GM12891 (cell line): Measurements from ENCODE around the gene PPP6R3.

Experiments used
- DNase-seq: peaks from one replicate; pipeline ENCODE4 v3.0.0; 2011; ENCODE audit warnings: low spot score; ENCODE audit not compliant: insufficient read length
- FAIRE-seq: peaks from 2 replicates; lab custom pipeline; 2011; peaks lifted over from hg19 to GRCh38; lab: Jason Lieb, UNC
- PAX5 ChIP-seq: IDR thresholded peaks from 2 replicates; pipeline ENCODE4 v1.6.1; 2011; ENCODE audit warnings: low read length, moderate library complexity, mild to moderate bottlenecking; ENCODE audit not compliant: insufficient read depth, severe bottlenecking
- POLR2A ChIP-seq: IDR thresholded peaks from 2 replicates; pipeline ENCODE4 v1.6.1; 2011; ENCODE audit warnings: low read depth, low read length, control low read depth
- POLR2AphosphoS5 ChIP-seq: IDR thresholded peaks from 2 replicates; pipeline ENCODE4 v1.6.1; 2011; ENCODE audit warnings: low read depth, low read length, control low read depth
- POU2F2 ChIP-seq: IDR thresholded peaks from 2 replicates; pipeline ENCODE4 v1.6.1; 2011; ENCODE audit warnings: low read depth, mild to moderate bottlenecking, control low read depth, low read length, moderate library complexity
- SPI1 ChIP-seq: IDR thresholded peaks from 2 replicates; pipeline ENCODE4 v1.6.1; 2011; ENCODE audit warnings: low read depth, low read length, control low read depth
- TAF1 ChIP-seq: IDR thresholded peaks from 2 replicates; pipeline ENCODE4 v1.6.1; 2011; ENCODE audit warnings: low read depth, low read length, control low read depth

Gene PPP6R3

DNA sequence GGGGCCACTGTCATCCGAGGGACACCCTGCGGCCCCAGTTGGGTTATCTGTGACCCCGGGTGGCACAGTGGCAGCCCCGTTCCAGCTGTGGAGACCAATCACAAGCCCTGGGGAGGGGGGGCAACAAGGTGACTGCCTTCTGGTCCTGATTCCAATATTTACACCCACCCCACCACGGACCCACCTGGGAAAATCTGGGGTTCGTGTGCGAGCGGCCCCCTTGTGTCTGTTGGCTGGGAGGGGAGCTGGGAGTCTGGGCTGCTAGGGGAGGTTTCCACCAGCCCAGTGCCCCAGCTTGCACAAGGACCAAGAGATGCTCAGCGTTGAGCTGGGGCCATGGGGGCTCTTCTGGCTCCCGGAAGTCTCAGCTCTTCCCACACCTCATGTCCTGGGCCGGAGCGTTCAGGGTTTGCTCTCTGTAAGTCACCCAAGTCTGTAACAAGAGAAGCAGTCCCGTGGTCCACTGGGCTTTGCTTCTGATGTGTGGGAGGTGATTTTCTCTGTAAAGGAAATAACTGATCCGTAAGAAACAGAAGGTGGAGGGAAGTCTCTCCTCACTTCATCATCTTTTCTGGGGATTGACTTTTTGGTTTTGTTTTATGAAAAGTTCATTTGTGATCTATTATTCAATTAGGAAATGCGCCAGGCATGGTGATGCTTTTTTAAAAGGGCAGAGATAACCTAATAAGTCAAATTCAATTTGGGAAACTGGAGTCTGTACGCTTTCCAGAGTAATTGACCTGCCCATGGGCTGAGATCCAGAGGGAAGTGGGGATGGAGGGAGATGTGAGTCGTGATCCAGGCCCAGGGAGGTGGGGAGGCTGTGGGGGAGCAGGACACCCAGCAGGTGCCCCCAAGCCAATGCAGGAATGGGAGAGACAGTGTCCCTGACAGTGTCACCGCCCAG is 201.4 kb downstream of the PPP6R3 start:
- TF ChIP-seq SPI1 (no peak), POU2F2 (no peak), TAF1 (no peak), POLR2A (no peak), POLR2AphosphoS5 (no peak), PAX5 (no peak)
- DNase-seq, result no peak
- no peak for FAIRE-seq

DNA sequence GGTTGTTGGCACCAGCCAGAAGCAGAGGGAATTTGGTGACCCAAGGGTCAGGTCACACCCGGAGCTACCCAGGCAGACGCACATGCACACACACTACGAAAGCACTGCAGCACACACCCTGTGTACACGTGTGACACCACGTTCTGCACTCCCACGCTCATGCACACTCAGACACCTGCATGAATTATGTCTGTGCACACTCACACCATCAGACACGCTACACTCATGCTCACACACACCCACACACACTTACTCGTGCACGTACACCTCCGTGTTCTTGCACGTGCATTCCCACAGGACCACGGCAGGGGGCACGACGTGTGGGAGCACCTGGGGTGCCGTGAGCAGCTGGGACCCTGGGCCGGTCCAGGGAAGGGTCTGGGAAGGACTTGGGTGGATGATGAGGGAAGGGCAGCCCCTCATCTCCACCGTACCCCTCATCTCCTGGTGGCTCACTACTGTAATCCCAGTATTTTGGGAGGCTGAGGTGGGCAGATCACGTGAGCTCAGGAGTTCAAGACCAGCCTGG is 203.0 kb downstream of the PPP6R3 start:
- DNase-seq, result no peak
- FAIRE-seq, result no peak
- no peak for TF ChIP-seq SPI1
- no peak for TF ChIP-seq POLR2A
- TF ChIP-seq PAX5, result no peak
- TF ChIP-seq POLR2AphosphoS5, result no peak
- TF ChIP-seq POU2F2, result no peak
- TF ChIP-seq TAF1, result no peak

DNA sequence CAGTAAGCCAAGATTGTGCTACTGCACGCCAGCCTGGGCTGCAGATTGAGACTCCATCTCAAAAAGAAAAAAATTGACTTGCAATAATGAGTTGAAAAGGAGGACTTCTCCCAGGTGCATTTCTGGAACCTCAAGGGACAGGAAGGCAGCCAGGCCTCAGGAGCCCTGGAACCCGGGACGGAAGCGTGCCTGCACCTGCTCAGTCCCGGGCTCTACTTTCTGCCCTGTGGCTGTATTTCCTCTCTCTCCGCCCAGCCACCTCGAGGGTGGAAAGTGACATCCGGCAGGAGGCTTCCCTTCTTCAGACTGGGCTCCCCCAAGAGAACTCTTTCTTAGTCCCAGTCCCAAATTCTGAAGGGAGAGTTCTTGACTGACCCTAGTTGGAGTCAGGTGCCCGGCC is 203.6 kb downstream of the PPP6R3 start:
- FAIRE-seq, result no peak
- no peak for TF ChIP-seq POLR2A
- TF ChIP-seq PAX5, result no peak
- TF ChIP-seq TAF1, result no peak
- no peak for TF ChIP-seq SPI1
- TF ChIP-seq POLR2AphosphoS5, result no peak
- TF ChIP-seq POU2F2, result no peak
- DNase-seq, result no peak

DNA sequence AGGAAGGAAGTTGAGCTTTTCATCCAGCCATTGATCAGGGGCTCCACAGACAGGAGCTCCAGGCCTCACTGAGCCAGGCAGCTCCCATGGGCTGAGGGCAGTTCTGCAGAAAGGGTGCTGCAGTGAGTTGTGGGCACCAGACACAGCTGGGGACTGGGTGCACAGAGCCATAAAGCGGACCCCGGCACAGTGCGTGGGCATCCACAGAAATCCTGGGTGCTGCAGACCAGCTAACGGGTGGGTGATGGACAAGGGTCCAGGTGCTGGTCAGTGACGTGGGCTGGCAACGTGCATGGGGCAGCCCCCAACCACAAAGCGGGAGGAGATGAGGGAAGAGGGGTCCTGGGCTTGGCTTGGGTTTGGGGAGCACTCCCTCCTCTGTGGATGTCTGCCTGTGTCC is 204.4 kb downstream of the PPP6R3 start:
- FAIRE-seq (no peak), DNase-seq (no peak)
- no peak for TF ChIP-seq SPI1
- TF ChIP-seq PAX5, result no peak
- TF ChIP-seq POLR2A, result no peak
- no peak for TF ChIP-seq POU2F2
- no peak for TF ChIP-seq TAF1
- no peak for TF ChIP-seq POLR2AphosphoS5
